A204.1 (cell line): ENCODE results near the gene HPSE.
"Not testable (repeated sequence)": the region's sequence is repeated elsewhere in the genome, so short reads cannot be mapped to it uniquely, and the experiment has no call there.

Experiments used
- FAIRE-seq: peaks from 2 replicates; lab custom pipeline; 2012; peaks lifted over from hg19 to GRCh38; lab: Jason Lieb, UNC

Gene HPSE

DNA sequence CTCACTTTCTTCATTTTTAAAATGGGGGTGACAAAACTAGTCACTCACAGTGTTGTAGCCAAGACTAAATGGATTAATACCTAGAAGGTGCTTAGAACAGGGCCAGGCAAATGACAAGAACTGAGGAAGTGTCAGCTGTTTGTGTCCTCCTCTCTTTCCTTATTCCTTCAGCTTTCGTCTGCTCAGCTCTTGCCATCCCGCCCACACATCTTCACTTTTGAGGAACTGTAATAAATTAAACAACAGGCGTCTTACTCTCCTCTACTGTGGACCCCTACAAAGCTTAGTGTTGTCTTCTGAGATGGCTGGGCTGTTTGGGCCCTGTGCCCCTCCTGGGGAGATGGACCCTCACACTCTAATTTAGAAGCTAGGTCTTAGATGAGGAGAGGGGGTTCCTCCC, 2.7 kb downstream of the HPSE start:
- no peak for FAIRE-seq

DNA sequence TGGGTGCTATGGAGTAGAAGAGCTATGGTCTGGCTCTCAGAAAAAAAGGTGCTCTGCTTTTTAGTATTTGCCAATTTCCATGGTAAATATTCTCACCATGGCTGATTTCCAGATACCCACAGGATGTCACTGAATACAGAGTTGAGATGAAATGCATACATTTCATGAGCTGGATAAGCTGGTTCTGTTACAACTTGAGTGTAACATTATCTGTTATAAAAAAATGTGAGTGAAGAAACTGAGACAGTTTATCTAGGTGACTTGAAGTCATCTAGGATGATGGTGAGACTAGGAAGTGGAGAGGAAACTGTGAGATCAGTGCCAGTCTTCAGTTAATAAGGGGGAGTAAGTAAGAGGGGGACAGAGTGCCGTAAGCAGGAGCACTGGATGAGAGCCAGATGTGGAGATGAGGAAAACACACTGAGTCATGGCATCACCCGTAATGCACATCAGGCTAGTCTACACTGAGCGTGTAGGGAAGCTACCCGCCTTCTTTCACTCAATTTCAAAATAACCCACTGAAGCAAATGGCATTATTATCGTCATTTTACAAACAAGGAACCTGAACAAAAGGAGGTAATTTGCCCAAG, 5.0 kb downstream of the HPSE start:
- no peak for FAIRE-seq

GRCh38 chr4:83328521-83329187, 6.0 kb downstream of the HPSE start:
- FAIRE-seq: no peak

DNA sequence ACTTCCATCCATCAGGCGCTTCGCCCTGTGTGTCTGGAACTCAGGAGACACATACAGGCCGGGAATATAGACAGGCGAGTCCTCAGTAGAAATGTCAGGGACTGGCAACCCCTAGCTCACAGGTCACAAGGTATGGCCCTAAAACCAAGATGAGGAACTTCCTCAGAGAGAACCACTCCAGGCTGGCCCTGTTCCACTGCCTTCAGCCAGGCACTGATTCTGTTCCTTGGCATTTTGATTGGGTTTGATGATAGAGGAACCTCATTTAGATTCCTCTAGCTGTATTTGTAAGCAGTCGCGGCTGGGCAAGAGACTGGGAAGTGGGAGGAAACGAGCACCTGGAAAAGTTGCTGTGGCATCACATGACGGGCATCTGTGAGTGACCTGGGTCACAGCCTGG, 8.1 kb downstream of the HPSE start:
- FAIRE-seq: no peak

GRCh38 chr4:83325306-83325705, 9.3 kb downstream of the HPSE start:
- not testable (repeated sequence) for FAIRE-seq

GRCh38 chr4:83323136-83323535, 11.5 kb downstream of the HPSE start:
- FAIRE-seq: no peak

- FAIRE-seq: no peak
Observed at GRCh38 chr4:83320548-83320947, 14.1 kb downstream of the HPSE start.

GRCh38 chr4:83318666-83319065, 16.0 kb downstream of the HPSE start:
- no peak for FAIRE-seq

DNA sequence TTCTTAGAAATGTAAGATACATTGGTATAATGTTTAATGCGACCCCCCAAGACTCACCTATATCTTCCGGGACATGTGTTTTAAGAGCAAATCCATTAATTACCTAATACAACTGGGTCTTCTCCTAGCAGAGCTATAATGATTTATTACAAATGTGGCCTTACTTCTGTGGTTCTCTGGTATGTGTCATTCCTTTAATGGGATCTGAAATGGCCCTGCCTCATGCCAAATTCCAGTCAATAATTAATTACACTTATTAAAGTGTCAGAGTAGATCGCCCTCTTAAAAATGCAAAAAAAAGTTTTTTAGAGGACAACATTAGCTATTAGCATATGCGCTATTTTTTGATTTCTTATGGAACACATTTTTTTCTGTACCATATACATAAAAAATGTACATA, 17.0 kb downstream of the HPSE start:
- no peak for FAIRE-seq

DNA sequence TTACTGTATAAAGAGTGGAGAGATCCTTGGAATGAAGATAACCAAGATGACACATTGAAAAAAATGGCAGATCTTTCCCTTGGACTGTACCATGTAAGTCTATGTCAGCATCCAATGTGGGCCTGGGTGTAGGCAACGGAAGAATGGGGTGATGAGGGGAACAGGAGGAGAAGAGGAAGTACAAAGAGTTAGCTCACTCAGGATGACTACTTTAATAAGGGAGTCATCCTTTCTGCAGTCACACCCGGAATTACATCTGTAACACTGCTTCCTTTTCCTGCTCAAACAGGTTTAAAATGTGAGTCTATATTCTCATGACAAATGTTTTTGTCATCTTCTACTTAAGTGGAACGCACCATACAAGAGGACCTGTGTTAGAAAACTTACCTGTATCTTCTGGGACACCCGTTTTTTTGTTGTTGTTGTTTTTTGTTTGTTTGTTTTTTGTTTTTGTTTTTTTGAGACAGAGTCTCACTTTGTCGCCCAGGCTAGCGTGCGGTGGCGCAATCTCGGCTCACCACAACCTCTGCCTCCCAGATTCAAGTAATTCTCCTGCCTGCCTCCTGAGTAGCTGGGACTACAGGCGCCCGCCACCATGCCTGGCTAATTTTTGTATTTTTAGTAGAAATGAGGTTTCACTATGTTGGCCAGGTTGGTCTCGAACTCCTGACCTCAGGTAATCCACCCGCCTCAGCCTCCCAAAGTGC, 18.0 kb downstream of the HPSE start:
- FAIRE-seq: no peak

DNA sequence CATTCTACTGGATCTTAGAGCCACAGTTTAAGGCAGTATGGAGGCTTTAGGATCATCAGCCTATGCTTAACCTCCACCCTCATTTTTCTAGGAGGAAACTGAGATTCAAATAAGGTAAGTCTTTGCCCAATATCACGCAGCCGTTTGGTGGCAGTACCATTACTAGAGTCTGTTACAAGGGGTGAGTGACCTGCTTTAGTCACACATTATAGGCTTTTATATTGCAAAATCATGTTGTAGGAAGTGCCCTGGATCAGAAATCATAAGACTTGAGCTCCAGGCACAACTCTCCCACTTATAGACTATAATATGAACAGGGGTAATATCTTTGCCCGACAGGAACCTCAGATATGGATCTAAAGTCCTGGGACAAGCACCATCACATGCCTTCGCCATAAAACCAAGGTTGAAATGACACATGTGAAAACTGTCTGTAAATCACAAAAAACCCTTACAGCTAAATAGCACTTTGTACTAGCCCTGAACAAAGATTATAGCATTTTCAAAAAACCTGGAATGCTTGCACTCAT, 19.2 kb downstream of the HPSE start:
- FAIRE-seq: no peak

GRCh38 chr4:83308672-83309071, 26.0 kb downstream of the HPSE start:
- no peak for FAIRE-seq

- no peak for FAIRE-seq
Observed at GRCh38 chr4:83307920-83308319, 26.7 kb downstream of the HPSE start.

DNA sequence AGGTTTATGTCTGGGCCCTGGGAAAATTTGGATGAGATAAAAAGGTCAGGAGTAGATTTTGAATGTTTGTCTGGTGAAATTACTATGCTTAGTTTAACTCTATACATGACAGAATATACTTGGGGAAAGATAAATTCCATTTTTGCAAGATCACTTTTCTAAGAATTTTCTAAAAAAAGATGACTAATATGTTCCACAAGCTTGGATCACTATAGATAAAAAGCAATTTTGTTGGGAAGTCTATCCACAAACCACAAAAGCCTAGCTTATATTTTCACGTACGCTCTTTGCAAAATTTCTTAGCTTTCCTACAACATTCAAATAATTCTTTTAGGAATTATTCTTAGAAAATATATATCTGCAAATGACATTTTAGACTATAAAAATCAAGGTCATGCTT, 29.5 kb downstream of the HPSE start:
- FAIRE-seq: no peak

GRCh38 chr4:83297548-83298260, 36.9 kb downstream of the HPSE start:
- no peak for FAIRE-seq

GRCh38 chr4:83293305-83294046, 41.2 kb downstream of the HPSE start:
- no peak for FAIRE-seq

DNA sequence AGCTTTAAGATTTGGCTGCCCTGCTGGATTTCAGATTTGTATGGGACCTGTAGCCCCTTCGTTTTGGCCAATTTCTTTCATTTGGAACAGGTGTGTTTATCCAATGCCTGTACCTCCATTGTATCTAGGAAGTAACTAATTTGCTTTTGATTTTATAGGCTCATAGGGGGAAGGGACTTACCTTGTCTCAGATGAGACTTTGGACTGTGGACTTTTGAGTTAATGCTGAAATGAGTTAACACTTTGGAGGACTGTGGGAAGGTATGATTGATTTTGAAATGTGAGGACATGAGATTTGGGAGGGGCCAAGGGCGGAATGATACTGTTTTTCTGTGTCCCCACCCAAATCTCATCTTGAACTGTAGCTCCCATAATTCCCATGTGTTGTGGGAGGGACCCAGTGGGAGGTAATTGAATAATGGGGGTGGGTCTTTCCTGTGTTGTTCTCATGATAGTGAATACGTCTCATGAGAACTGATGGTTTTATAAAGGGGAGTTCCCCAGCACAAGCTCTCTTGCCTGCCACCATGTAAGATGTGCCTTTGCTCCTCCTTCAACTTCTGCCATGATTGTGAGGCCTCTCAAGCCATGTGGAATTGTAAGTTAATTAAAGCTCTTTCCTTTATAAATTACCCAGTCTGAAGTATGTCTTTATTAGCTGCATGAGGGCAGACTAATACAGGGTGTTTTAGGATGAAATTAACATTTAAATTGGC, 44.4 kb downstream of the HPSE start:
- not testable (repeated sequence) for FAIRE-seq

DNA sequence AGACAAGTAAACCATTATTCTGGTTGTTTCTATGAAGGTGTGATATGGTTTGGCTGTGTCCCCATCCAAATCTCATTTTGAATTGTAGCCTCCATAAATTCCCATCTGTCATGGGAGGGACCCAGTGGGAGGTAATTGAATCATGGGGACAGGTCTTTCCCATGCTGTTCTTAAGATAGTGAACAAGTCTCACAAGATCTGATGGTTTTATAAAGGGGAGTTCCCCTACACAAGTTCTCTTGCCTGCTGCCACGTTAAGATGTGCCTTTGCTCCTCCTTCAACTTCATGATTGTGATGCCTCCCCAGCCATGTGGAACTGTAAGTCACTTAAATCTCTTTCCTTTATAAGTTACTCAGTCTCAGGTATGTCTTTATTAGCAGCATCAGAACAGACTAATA, 46.3 kb downstream of the HPSE start:
- FAIRE-seq: not testable (repeated sequence)

DNA sequence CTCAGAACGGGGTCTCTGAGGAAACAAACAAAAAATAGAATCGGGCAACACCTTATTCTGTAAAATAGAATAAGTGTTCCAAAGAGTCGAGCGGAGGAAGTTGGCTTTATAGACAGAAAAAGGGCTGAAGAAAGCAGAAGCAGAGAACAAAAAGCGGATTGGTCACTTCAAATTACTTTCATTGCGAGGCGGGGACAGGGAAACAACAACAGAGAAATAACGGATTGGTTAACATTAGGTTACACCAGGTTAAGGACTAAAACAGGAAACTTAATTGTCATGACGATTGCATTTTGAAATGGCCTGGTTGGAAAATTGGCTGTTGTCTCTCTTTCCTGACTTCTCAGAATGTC, 49.6 kb downstream of the HPSE start:
- peak; percentile 85 for FAIRE-seq

- FAIRE-seq: no peak
Observed at GRCh38 chr4:83284193-83285054, 50.2 kb downstream of the HPSE start, which contains the start of gene COQ2. Gene COQ2, minus strand, starts transcription at chr4:83284798. Its CDS starts 34 bp downstream, at chr4:83284764.
